GM12874 (cell line): ENCODE results near the gene EPHB1.

Source experiments
- TF ChIP-seq, protein P1 (sequence below): IDR thresholded peaks from 2 replicates; pipeline ENCODE4 v1.5.1; 2011; ENCODE audit warnings: low read depth, mild to moderate bottlenecking, control low read depth, low read length, moderate library complexity; ENCODE audit not compliant: insufficient read depth

Gene EPHB1

DNA sequence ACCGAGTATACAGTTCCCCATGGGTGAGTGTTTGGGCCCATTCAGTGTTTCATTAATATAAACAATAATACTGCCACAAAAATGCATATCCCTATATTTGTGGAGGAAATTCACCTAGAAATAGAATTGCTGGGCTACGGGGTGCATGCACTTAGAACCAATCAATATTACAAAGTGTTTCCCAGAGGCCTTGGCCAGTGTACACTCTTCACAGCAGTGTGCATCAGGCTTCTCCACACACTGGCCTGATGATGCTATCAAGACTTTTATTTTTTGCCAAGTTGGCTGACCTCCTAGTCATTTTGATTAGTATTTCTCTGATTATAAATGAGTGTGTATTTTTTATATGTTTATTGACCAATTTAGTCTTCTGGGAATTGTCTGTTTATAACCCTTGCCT lies 323.7 kb downstream of the EPHB1 start:
- TF ChIP-seq, protein P1, sequence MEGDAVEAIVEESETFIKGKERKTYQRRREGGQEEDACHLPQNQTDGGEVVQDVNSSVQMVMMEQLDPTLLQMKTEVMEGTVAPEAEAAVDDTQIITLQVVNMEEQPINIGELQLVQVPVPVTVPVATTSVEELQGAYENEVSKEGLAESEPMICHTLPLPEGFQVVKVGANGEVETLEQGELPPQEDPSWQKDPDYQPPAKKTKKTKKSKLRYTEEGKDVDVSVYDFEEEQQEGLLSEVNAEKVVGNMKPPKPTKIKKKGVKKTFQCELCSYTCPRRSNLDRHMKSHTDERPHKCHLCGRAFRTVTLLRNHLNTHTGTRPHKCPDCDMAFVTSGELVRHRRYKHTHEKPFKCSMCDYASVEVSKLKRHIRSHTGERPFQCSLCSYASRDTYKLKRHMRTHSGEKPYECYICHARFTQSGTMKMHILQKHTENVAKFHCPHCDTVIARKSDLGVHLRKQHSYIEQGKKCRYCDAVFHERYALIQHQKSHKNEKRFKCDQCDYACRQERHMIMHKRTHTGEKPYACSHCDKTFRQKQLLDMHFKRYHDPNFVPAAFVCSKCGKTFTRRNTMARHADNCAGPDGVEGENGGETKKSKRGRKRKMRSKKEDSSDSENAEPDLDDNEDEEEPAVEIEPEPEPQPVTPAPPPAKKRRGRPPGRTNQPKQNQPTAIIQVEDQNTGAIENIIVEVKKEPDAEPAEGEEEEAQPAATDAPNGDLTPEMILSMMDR = no peak

DNA sequence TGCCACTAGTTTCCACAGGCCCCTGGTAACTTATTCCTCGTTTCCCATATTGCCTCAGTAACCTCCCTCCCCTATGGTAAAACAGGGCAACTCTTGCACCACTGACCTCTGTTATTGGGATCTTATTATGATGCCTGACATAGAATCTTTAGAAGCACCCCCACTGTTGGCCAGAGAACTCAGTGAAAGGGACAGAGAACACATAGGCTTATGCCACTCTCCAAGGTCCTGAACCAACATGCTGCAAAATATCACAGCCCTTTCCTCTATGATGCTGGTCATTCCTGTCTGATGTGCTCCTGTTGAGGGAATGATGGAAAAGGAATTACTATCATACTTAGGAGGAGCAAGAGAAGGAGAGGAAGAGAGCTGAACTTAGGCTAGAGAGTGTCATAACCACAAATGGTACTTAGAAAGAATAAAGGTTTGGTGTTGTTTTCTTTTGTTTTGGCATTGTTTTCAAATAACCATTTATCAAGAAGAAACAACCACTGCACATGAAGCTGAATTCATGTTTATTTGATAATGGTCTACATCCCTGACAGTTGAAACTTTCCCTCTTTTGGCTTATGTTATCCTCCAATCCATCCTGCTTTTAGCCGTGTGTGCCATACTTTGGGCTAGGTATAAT lies 330.2 kb downstream of the EPHB1 start:
- TF ChIP-seq, protein P1 = no peak

DNA sequence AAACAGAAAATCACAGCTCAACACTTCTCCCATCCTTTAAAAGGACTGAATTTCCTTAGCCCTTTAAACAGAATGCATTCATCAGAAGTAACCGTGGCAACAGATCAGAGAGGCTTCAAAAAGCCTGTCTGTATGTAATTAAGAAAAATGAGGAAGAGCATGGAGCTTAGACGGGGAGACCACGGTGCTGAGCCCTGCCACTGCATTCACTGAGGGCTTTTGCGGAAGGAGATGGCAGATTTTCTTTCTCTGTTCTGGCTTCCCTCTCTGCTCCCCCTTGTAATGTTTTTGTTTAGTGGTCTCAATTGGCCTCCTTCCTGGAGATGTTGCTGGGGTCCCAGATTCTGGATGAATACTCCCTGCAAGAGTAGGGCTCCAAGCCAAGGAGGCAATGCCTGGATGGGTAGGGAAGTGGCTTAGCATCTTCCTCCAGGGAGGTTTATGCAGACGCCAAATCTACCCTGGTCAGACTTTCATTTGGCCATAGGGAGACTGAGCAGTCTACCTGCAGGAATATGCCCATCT lies 332.9 kb downstream of the EPHB1 start:
- TF ChIP-seq, protein P1 = no peak

DNA sequence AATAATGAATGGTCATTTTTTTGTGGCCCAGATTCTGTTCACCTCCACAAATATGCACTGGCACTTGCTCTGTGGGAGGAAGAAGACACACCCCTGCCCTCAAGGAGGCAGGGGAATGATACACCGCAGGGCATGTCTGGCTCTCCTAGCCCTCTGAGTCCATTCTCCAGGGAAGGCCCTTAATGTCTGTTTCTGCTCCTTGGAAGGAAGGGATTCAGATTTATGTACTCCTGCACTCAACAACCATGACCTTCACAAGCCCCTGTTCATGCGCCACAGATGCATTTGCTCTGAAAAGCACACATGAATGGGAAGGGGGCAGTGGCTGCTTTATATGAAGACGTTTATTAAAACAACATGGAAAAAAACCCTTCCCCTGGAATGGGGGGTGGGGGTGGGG lies 333.8 kb downstream of the EPHB1 start:
- TF ChIP-seq, protein P1 = no peak

DNA sequence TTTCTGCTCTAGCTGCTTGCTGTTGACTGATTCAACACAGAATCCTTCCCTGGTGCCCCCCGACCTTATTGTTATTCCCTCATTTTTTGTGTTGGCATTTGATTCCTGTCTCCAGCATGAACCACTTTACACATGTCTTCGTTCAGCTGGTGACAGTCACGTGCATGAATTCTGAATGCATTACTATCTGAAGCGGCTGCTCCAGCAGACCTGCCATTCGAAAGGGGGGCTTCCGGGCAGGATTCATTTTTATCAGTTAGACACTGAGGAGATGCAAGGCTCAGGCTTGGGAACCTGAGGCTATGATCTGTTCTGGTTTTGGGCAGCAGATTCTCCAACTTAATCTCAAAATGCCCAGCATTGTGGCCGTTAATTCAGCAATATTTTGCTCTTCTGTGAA lies 336.2 kb downstream of the EPHB1 start:
- TF ChIP-seq, protein P1 = no peak

DNA sequence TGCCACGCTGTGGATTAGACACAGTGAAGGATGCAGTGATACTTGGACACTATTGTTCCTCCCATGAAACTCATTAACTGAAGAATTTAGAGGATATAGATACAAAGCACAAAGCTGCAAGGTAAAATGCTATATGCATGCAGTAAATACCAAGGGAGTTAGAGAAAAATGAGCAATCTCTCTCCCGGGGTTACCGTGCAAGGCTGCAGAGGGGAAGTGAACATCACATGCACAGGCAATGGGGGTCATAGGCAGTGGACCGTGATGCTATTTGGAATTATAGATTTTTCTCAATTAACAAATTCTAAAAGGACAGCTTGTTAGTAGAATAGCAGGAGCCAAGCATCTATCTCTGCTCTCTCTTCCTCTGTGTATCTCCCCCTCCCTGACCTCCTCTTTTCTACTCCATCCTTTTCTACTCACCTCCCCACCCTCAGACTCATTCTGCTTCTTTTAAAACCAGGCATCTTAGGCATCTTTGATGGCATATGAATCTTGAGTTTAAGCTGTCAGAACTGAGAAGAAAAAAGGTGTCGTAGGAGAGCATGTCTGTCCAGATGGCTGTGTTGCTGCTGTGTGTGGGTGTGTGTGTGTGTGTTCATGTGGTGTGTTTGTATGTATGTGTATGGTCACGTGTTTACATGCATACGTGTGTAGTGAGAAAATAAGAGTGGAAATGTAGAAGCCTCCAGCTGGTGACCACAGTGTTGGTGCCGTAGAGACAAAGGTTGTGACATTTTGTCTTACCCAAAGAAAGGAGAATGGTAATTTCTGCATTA lies 339.0 kb downstream of the EPHB1 start:
- TF ChIP-seq, protein P1 = no peak

DNA sequence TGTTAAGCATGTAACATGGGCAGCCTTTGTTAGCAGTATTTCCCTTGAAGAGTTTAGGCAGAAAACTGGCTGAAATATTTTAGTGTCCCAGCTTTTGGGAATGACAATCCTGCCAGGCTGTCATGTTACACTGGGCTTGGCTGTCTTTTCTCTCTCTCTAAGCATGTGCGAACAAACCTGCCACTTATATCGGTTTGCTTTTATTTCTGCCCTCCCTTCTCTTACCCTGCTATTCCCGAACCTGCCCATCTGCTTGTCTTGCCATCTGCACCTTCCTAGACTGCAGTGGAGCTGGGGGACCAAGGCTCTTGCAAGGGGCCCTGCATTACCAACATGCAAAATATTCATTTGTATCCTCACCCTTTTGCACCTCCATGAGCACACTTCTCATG lies 339.6 kb downstream of the EPHB1 start:
- TF ChIP-seq, protein P1 = no peak
